Measurements from ENCODE around the gene ARID3C.

Gene ARID3C

GRCh38 chr9:34627716-34628655 is 880 bp downstream of the ARID3C start:
- no peak for DNase-seq (ENCODE audit: low read depth in 2 of 2)

- no peak for DNase-seq (ENCODE audit: low read depth in 2 of 2)
Measured at GRCh38 chr9:34625186-34625486, 3.7 kb downstream of the ARID3C start.

GRCh38 chr9:34624475-34625185 is 4.2 kb downstream of the ARID3C start:
- no peak for DNase-seq (ENCODE audit: low read depth in 2 of 2)

DNA sequence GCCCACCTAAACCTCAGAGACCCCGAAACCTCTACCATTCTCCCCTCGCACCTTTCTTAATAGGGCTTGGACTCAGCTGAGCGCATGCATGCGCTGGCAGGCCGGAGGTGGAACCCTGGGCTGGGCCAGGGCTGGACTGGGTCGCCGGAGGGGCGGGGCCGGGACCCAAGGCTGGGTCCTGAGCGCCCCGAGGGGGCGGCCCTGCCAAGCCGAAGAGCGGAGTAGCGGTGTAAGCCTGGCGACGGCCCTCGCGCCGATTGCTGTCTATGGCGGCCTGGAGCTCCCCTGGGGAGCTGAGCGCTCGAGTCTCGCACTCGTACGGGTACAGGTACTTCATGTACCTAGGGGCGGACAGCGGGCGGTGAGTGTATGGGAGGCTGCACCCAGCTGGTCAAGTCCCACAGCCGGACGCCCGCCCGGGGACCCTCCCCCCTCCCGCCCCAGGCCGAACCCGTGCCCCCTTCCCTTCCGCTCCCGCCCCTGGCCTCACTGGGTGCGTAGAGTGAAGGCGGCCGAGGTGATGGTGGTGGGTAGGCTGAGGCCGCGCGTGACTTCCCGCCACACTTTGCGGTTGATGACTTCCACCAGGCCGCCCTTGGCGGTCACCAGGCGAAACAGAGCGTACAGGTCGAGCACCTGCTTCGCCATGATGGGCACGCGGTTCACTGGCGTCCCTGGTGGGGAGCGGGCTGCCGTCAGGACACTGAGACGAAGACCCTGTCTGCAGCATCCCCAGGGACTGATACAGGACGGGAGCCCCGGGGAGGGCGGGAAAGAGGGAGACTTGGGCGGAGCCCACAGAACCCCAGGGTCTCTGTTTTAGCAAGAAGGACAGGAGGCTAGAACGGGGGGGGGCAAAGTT is 5.3 kb downstream of the ARID3C start:
- no peak for DNase-seq (ENCODE audit: low read depth in 2 of 2)

DNA sequence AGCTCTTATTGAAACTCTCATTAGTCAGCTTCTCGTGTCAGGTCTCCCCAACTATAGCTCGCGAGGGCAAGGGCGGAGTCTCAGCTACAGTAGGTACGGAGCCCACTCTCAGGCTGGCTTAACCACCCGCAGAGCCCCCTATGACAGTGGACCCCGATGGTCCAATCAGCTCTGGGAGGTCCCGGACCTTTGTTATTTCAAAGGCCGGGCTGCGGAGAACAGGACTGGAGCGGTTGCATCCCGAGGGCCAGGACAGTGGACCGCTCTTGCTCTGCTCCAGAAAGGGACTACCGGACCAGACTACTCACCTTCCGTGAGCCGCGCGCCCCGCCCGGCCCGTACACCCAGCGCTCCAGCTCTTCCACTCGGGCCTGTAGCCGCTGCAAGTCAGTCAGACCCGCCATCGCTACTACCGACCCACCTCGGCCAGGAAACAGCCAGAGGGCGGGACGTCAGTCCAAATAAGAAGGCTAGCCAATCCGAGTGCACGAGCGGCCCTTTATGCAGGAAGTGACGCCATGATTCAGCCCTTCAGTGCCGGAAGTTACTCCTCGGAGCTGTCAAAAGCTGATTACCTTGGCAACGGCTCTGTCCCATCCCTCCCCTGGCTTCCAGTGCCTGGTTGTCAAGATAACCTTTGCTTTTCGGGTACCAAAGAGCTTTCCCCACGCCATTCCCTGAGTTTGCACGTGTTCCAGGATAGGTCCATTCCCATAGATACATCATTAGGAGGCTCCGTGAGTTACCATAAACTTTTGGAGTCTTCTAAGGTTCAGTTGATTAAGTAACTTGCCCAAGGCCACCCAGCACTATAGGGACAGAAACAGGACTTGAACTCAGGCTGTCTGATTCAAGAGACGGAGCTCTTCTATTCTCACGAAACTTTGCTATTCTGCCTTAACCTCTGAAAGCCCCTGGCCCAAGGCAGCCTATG is 8.5 kb downstream of the ARID3C start, which contains the start of gene DCTN3:
TSS of gene DCTN3 (minus strand) at position 435 of the 934 bp plus-strand sequence. CDS start at position 404, 31 bp downstream.
- DNase-seq (ENCODE audit: low read depth in 2 of 2), result peak; percentile 55 to 68

DNA sequence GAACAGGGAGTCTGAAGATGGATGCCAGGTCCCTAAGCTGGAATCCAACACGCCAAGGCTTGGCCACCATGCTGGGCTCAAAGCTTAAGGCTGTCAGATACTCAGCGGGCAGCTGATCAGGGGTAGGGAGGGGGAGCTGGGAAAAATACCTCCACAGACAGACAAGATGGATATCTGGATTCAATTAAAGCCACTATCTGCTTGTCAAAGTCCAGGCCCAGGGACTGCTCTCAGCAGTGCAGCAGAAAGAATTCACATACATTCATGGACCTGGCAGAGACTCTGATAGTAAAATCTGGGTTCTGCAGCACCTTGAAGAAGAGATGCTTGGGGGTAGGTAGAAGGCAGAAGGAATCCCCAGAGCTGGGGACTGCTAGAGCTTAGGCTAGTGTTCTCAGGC is 13.7 kb downstream of the ARID3C start:
- DNase-seq (ENCODE audit: low read depth in 2 of 2), result no peak

GRCh38 chr9:34612788-34613390 is 16.0 kb downstream of the ARID3C start:
- DNase-seq (ENCODE audit: low read depth in 2 of 2), result peak; percentile 34 to 44

- DNase-seq (ENCODE audit: low read depth in 2 of 2), result peak; percentile 60 to 81
Measured at GRCh38 chr9:34611811-34612787, 16.8 kb downstream of the ARID3C start, which contains the start of gene RPP25L. Gene RPP25L, minus strand, starts transcription at chr9:34612097. Its CDS starts 801 bp downstream, at chr9:34611296.

DNA sequence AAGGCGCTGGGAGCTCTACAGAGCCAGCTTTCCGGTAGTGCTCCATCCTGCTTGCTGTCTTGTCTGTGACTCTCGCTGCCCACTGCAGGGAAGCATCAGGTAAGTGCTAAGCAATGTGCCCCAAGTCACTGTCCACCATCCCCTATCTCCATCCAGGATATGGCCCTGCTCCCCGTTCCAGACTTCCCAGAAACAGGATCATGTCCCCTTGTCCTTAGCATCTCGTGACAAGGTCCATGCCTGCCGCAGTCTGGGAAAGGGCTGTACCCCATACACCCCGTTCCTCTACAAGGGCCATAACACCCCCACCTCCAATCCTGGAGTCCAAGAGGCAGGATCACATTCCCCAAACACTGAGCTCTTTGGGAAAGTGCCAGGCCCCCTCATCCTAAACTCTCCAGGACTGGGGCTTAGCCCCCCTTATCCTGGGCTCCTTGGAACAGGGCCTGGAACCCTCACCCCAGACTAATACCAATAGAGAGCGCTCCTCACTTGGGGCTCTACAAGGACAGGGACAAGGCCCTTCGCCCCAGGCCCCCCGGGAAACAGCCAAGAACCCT is 17.5 kb downstream of the ARID3C start:
- DNase-seq (ENCODE audit: low read depth in 2 of 2), result no peak

- no peak for DNase-seq (ENCODE audit: low read depth in 2 of 2)
Measured at GRCh38 chr9:34610434-34611206, 18.2 kb downstream of the ARID3C start.

DNA sequence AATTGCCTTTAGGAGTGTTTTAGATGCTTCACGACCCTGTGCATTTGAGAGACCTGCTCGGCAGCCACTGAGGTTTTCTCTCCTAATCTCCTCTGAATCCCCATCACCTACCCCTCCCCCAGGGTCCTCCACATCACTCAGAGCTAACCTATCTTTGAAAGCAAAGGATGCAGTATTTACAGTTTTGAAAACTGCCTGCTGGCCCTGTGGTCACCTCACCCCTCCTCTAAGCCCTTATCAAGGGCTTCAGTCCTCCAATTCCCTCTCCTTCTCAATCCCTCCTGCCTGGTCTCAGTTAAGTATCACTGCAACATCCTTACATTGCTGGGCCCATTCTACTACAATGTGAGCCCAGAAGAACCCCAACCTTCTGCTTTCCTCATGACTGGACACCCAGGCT is 21.5 kb downstream of the ARID3C start:
- DNase-seq (ENCODE audit: low read depth in 2 of 2), result no peak

DNA sequence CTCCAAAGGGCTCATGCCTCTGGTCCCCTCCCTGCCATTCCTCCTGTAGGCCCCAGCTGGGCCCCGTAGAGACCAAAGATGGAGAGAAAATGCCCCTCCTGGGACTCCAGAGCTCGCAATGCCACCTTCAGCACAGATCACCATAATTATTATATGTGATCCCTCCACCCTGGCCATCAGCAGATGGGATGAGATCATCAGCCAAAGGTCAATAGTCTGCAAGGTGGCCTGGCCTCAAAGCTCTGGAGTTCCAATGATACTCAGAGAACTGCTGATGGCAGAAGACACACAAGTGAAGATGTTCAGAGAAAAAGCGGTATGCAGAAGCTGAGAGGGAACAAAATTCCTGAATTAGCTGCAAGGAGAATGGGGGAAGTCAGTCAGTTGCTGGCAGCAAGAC is 22.0 kb downstream of the ARID3C start:
- no peak for DNase-seq (ENCODE audit: low read depth in 2 of 2)

DNA sequence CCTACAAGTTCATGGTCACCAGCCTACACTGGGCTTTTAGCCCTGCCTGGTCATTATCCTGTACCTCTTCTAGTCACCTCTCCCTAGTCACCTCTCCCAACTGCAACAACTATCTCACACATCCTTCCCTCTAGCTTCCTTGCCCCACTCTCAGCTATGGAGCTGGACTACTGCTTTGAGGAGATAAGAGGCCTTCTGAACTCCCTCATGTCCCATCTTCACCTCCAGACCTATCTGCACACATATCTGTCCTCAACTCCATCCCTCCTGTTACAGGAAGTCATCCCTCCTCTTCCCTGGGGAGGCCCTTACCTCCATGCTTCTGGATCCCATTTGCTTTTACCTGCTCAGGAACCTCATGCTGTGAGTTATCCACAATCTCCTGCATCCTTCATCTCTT is 22.7 kb downstream of the ARID3C start:
- DNase-seq (ENCODE audit: low read depth in 2 of 2), result no peak

- DNase-seq (ENCODE audit: low read depth in 2 of 2), result peak; percentile 56 to 72
Measured at GRCh38 chr9:34603610-34604231, 25.1 kb downstream of the ARID3C start.

GRCh38 chr9:34601937-34602573 is 26.8 kb downstream of the ARID3C start:
- no peak for DNase-seq (ENCODE audit: low read depth in 2 of 2)

GRCh38 chr9:34600908-34601307 is 28.0 kb downstream of the ARID3C start:
- DNase-seq (ENCODE audit: low read depth in 2 of 2), result no peak

DNA sequence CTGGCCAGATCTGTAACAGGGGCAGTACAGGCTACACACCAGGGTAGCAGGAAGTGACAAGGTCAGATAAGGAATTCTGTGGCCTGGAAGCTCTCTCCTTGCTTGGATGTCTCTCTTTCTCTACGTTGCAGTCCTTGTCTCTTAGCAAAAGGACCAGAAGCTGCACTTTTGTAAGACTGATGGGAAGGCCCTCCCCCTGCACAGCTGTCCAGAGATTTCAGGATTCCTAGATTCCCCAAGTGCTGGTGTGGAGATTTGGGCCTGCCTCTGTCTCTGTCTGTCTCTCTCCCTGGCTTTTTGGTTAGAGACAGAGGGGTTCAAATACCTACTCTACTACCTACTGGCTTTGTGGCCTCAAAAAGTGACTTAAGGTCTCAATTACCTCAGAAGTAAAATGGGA is 29.3 kb downstream of the ARID3C start:
- DNase-seq (ENCODE audit: low read depth in 2 of 2), result no peak

Measured in stimulated activated CD4-positive, alpha-beta T cell treated with anti-CD3 and anti-CD28 coated beads, Interleukin-1b, Interleukin-23, amount 100 ng/mL, for 1 hour (primary cell).